Activated naive CD4-positive, alpha-beta T cell treated with anti-CD3 and anti-CD28 coated beads for 36 hours (primary cell): ENCODE data around the gene ZNF652. TPM values are rescaled to one million over a fixed set of nuclear protein-coding genes. Genes with fewer than 3 reads are reported as not detected.

Experiments used
- CTCF ChIA-PET: fragments of 350-600 bp; sonication (Branson Sonifier 250); formaldehyde crosslinking; loops from one replicate; lab custom pipeline; 2021; ENCODE audit warnings: antibody characterized with exemption; lab: Charles Lee
- DNase-seq: peaks from one replicate; pipeline ENCODE4 v3.0.0-alpha.2; 2020
- H3K27ac Mint-ChIP-seq: one replicate; pipeline ENCODE4 v1.8.0; 2021; ENCODE audit warnings: mild to moderate bottlenecking, mixed read lengths
- H3K27me3 Mint-ChIP-seq: one replicate; pipeline ENCODE4 v1.8.0; 2021; ENCODE audit warnings: low read depth, mixed read lengths
- H3K36me3 Mint-ChIP-seq: one replicate; pipeline ENCODE4 v1.8.0; 2021; ENCODE audit warnings: low read depth, mixed read lengths
- H3K4me1 Mint-ChIP-seq: one replicate; pipeline ENCODE4 v1.8.0; 2021; ENCODE audit warnings: low read depth, mixed read lengths
- H3K4me3 Mint-ChIP-seq: one replicate; pipeline ENCODE4 v1.8.0; 2021; ENCODE audit warnings: mild to moderate bottlenecking, moderate library complexity, mixed read lengths
- H3K9me3 Mint-ChIP-seq: one replicate; pipeline ENCODE4 v1.8.0; 2021; ENCODE audit warnings: mixed read lengths
- intact Hi-C: fragments of 100-400 bp; cut with micrococcal nuclease; formaldehyde crosslinking; loops from one replicate; pipeline ENCODE4 v1.15.1; 2023
- microRNA-seq: library from miRNA; unstranded; fragments of <30 nt; microRNA quantifications from one replicate; pipeline ENCODE4 v1.2.0, GENCODE V29; 2022; ENCODE audit warnings: borderline microRNAs expressed, borderline replicate concordance
- total RNA-seq, 2 experiments: library from RNA; stranded (reverse); gene quantifications; one replicate each; pipeline ENCODE4 v1.2.3, GENCODE V29; 2021

ZNF652 gene
- total RNA-seq, 2 experiments from 2014 or later, result 5.5 to 5.8 TPM

GRCh38 chr17:49252148-49252695 lies 109.8 kb downstream of the ZNF652 start:
- no peaks in the 10 kb centered on the region for H3K4me1 Mint-ChIP-seq
- H3K9me3 Mint-ChIP-seq, result no peaks in the 10 kb centered on the region
- H3K36me3 Mint-ChIP-seq, result no peaks in the 10 kb centered on the region
- no peak overlapping the region for H3K27ac Mint-ChIP-seq
- CTCF ChIA-PET, result no interaction called here
- H3K27me3 Mint-ChIP-seq, result peaks cover 4% of the 10 kb centered on the region
- no peak overlapping the region for H3K4me3 Mint-ChIP-seq
- no peak for DNase-seq
- intact Hi-C loops, result no loop called here

- intact Hi-C loops, result no loop called here
These were observed 112.0 kb downstream of the ZNF652 start for GRCh38 chr17:49249890-49250522.

GRCh38 chr17:49249292-49249794 lies 112.7 kb downstream of the ZNF652 start:
- H3K4me3 Mint-ChIP-seq, result no peak overlapping the region
- CTCF ChIA-PET, result interaction anchor here (0.7 kb wide), 1 partner anchor 102 kb away, joined by 8 read pairs; no protein-coding TSS in a partner anchor
- no peak for DNase-seq
- H3K9me3 Mint-ChIP-seq, result no peaks in the 10 kb centered on the region
- intact Hi-C loops, result no loop called here
- H3K27ac Mint-ChIP-seq, result no peak overlapping the region
- no peaks in the 10 kb centered on the region for H3K36me3 Mint-ChIP-seq
- H3K4me1 Mint-ChIP-seq, result no peaks in the 10 kb centered on the region
- H3K27me3 Mint-ChIP-seq, result peaks cover 7% of the 10 kb centered on the region

More at GRCh38 chr17:49249890-49250522, 112.0 kb downstream of the ZNF652 start:
- CTCF ChIA-PET, result no interaction called here
- Mint-ChIP-seq H3K4me3 (no peak overlapping the region), H3K36me3 (no peaks in the 10 kb centered on the region), H3K27me3 (peaks cover 7% of the 10 kb centered on the region), H3K27ac (no peak overlapping the region), H3K9me3 (no peaks in the 10 kb centered on the region), H3K4me1 (no peaks in the 10 kb centered on the region)
- DNase-seq, result no peak

DNA sequence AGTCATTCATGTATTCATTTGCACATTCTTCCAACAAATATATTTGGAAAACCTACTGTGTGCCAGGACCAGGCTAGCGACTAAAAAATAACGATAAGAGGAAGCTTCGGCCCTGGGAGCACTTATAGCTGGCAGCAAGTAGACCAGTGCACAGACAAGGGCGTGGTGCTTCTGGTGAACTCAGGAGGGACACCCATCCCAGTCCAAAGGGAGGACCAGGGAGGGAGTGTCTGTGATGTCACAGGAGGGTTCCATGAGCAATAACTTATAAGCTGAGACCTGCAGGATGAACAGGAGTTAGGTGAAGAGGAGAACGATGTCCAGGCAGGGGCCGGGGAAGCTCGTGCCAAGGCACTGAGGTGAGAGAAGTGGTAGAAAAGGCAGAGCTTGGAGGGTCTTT lies 114.1 kb downstream of the ZNF652 start:
- no peak for DNase-seq
- Mint-ChIP-seq H3K9me3 (no peaks in the 10 kb centered on the region), H3K27me3 (peaks cover 7% of the 10 kb centered on the region), H3K4me3 (no peak overlapping the region), H3K36me3 (no peaks in the 10 kb centered on the region), H3K27ac (no peak overlapping the region), H3K4me1 (no peaks in the 10 kb centered on the region)
- CTCF ChIA-PET, result no interaction called here
- intact Hi-C loops, result no loop called here

DNA sequence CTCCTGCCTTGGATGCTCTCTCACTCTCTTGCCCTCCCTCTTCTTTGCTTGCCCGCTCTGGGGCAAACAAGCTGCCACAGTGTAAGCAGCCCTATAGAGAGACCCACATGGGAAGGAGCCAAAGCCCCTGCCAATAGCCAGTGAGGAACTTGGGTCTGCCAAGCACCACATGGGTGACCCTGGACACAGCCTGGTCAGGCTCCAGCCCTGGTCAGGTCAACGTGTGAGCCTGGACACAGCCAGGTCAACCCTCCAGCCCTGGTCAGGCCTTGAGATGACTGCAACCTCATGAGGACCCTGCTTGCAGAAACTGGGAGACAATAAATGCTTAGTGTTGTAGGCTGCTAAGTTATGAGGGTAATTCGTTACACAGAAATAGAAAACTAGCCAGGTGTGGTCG lies 117.2 kb downstream of the ZNF652 start:
- no peaks in the 10 kb centered on the region for H3K36me3 Mint-ChIP-seq
- peaks cover 7% of the 10 kb centered on the region for H3K27me3 Mint-ChIP-seq
- no peak for DNase-seq
- intact Hi-C loops, result no loop called here
- CTCF ChIA-PET, result interaction anchor here (1.1 kb wide), 1 partner anchor 65 kb away, joined by 3 read pairs; no protein-coding TSS in a partner anchor
- no peak overlapping the region for H3K27ac Mint-ChIP-seq
- no peak overlapping the region for H3K4me3 Mint-ChIP-seq
- no peaks in the 10 kb centered on the region for H3K4me1 Mint-ChIP-seq
- no peaks in the 10 kb centered on the region for H3K9me3 Mint-ChIP-seq

Small RNAs within 50 kb of the gene (microRNA-seq; reads per million reads assigned to microRNA genes)
- gene MIR6129, result not detected

Other genes starting within 250 kb of the ZNF652 start
- under 1 TPM in 1 of 2 experiments, not detected in 1; 0.02 TPM for gene B4GALNT2, start 229.5 kb downstream of the ZNF652 start, total RNA-seq
- gene GNGT2, start 151.7 kb downstream of the ZNF652 start, total RNA-seq, result 10 to 100 TPM; 40.3 to 41.3 TPM
- 10 to 100 TPM; 18.7 to 18.9 TPM for gene ABI3, start 151.5 kb downstream of the ZNF652 start, total RNA-seq
- gene PHOSPHO1, start 131.5 kb downstream of the ZNF652 start, total RNA-seq, result not detected
- 100 to 1,000 TPM; 390 to 404 TPM for gene PHB1, start 52.6 kb upstream of the ZNF652 start, total RNA-seq
- under 1 TPM; 0.12 TPM for gene NGFR, start 133.0 kb upstream of the ZNF652 start, total RNA-seq
- under 1 TPM; 0.25 to 0.26 TPM for gene NXPH3, start 213.6 kb upstream of the ZNF652 start, total RNA-seq